ENCODE results near the gene EYA2. TPM values are rescaled to one million over a fixed set of nuclear protein-coding genes. Genes with fewer than 3 reads are reported as not detected.
A peak's percentile ranks its signal among the peaks of the same experiment; 100 is the strongest.

Gene EYA2
- total RNA-seq, 2 donors from 2014 or later: 3.5 to 3.8 TPM

GRCh38 chr20:47232518-47232917 lies 337.9 kb downstream of the EYA2 start:
- DNase-seq (ENCODE audit: low spot score) (no peak), ATAC-seq (ENCODE audit: insufficient number of reproducible peaks, low FRiP score, low read depth) (no peak)
- peaks cover 25% of the 10 kb centered on the region for H3K36me3 ChIP-seq
- no peaks in the 10 kb centered on the region for H3K9me3 ChIP-seq
- H3K4me3 ChIP-seq: no peak overlapping the region
- peak overlapping the region; percentile 59 to 66 for H3K27ac ChIP-seq
- no peaks in the 10 kb centered on the region for H3K27me3 ChIP-seq (replicated peaks; ENCODE audit: insufficient read depth)
- no peak for TF ChIP-seq CTCF (IDR thresholded peaks at IDR 0.05)
- peaks cover 6 to 19% of the 10 kb centered on the region in 2 donors for H3K4me1 ChIP-seq (ENCODE audit: control insufficient read depth in 1 of 2, low read depth in 2 of 2)

- H3K9me3 ChIP-seq: no peaks in the 10 kb centered on the region
- H3K27ac ChIP-seq: peak overlapping the region; percentile 31 to 45
- DNase-seq (ENCODE audit: low spot score) (no peak), ATAC-seq (ENCODE audit: insufficient number of reproducible peaks, low FRiP score, low read depth) (no peak)
- peaks cover 6 to 19% of the 10 kb centered on the region in 2 donors for H3K4me1 ChIP-seq (ENCODE audit: control insufficient read depth in 1 of 2, low read depth in 2 of 2)
- TF ChIP-seq CTCF (IDR thresholded peaks at IDR 0.05): no peak
- H3K36me3 ChIP-seq: peaks cover 27% of the 10 kb centered on the region
- no peak overlapping the region for H3K4me3 ChIP-seq
- H3K27me3 ChIP-seq (replicated peaks; ENCODE audit: insufficient read depth): no peaks in the 10 kb centered on the region
These were observed 338.9 kb downstream of the EYA2 start for GRCh38 chr20:47233333-47234188.

GRCh38 chr20:47235111-47235510 lies 340.5 kb downstream of the EYA2 start:
- no peak for TF ChIP-seq CTCF (IDR thresholded peaks at IDR 0.05)
- Histone ChIP-seq H3K36me3 (peaks cover 25% of the 10 kb centered on the region), H3K4me3 (no peak overlapping the region), H3K27ac (no peak overlapping the region), H3K4me1 (ENCODE audit: control insufficient read depth in 1 of 2, low read depth in 2 of 2) (peaks cover 6 to 19% of the 10 kb centered on the region in 2 donors), H3K27me3 (replicated peaks; ENCODE audit: insufficient read depth) (no peaks in the 10 kb centered on the region), H3K9me3 (no peaks in the 10 kb centered on the region)
- DNase-seq (ENCODE audit: low spot score) (no peak), ATAC-seq (ENCODE audit: insufficient number of reproducible peaks, low FRiP score, low read depth) (no peak)

- H3K27ac ChIP-seq: no peak overlapping the region
- no peaks in the 10 kb centered on the region for H3K27me3 ChIP-seq (replicated peaks; ENCODE audit: insufficient read depth)
- H3K4me1 ChIP-seq (ENCODE audit: control insufficient read depth in 1 of 2, low read depth in 2 of 2): peaks cover 4 to 11% of the 10 kb centered on the region in 2 donors
- ATAC-seq (ENCODE audit: insufficient number of reproducible peaks, low FRiP score, low read depth): no peak
- TF ChIP-seq CTCF (IDR thresholded peaks at IDR 0.05): no peak
- no peaks in the 10 kb centered on the region for H3K9me3 ChIP-seq
- H3K36me3 ChIP-seq: peaks cover 25% of the 10 kb centered on the region
- H3K4me3 ChIP-seq: no peak overlapping the region
- no peak for DNase-seq (ENCODE audit: low spot score)
These were observed 341.4 kb downstream of the EYA2 start for GRCh38 chr20:47235853-47236638.

- no peak overlapping the region for H3K4me3 ChIP-seq
- H3K9me3 ChIP-seq: no peaks in the 10 kb centered on the region
- no peaks in the 10 kb centered on the region for H3K27me3 ChIP-seq (replicated peaks; ENCODE audit: insufficient read depth)
- no peak overlapping the region for H3K27ac ChIP-seq
- peaks cover 25% of the 10 kb centered on the region for H3K36me3 ChIP-seq
- no peak for TF ChIP-seq CTCF (IDR thresholded peaks at IDR 0.05)
- DNase-seq (ENCODE audit: low spot score) (no peak), ATAC-seq (ENCODE audit: insufficient number of reproducible peaks, low FRiP score, low read depth) (no peak)
- peaks cover 0 to 6% of the 10 kb centered on the region in 2 donors for H3K4me1 ChIP-seq (ENCODE audit: control insufficient read depth in 1 of 2, low read depth in 2 of 2)
These were observed 341.9 kb downstream of the EYA2 start for GRCh38 chr20:47236639-47236900.

Measured in thoracic aorta (tissue), 2 donors.